ENCODE measurements around the gene TEX44. TPM values are rescaled to one million over a fixed set of nuclear protein-coding genes. Genes with fewer than 3 reads are reported as not detected.
"Not testable (repeated sequence)": the region's sequence is repeated elsewhere in the genome, so short reads cannot be mapped to it uniquely, and the experiment has no call there.

The TEX44 gene
- total RNA-seq, 1 experiment from 2014 or later: not detected

DNA sequence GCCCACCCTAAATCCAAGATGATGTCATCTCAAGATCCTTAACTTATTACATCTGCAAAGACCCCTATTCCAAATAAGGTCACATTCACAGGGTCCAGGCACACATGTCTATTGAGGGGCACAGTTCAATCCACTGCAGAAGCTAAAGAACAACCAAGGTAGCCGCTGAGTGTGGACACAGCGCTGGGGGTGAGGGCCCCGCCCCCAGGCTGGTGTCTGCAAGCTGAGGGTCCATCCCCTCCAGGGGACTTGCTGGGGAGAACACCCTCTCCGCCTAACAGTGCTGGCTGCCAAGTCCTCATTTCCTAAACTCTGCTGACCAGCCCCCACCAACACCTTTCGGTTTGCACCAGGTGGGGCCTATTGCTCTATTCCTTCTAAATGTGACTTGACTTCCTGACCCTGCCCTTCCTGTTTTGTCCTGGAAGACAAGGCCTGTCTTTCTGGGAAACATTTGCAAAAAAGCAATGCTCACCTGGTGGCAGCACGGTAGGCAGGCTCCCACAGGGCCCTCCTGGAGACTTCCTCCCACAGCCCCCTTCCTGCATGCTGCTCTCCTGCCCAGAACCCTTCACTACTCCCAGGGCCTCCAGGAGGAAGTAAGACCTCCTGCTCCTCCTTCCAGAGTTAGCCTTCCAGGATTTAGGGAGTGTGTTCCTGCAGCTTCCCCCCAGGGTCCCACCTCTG is 24.4 kb upstream of the TEX44 start:
- TF ChIP-seq SIN3A (IDR thresholded peaks at IDR 0.05; ENCODE audit: borderline replicate concordance, insufficient read depth, low read depth, low read length) (no peak), POLR2AphosphoS5 (IDR thresholded peaks at IDR 0.05; ENCODE audit: low read depth, low read length) (no peak), CTCF (IDR thresholded peaks at IDR 0.05) (no peak), REST (IDR thresholded peaks at IDR 0.05; ENCODE audit: insufficient read depth in 1 of 2, low read depth in 2 of 2, low read length in 1 of 2) (no peak), TCF7L2 (IDR thresholded peaks at IDR 0.05; ENCODE audit: low read depth, low read length) (no peak)
- intact Hi-C loops (cut with micrococcal nuclease; ENCODE audit: unreplicated experiment): no loop called here
- H3K27me3 ChIP-seq (ENCODE audit: control insufficient read depth, insufficient read depth, low read length): no peaks in the 10 kb centered on the region
- no peak for ATAC-seq
- no peaks in the 10 kb centered on the region for H3K4me1 ChIP-seq (ENCODE audit: control insufficient read depth, insufficient read depth, low read length)
- ChIA-PET POLR2A (no interaction called here), CTCF (interaction anchor here (1.9 kb wide), 1 partner anchor 33 kb away, joined by 8 read pairs; no protein-coding TSS in a partner anchor)
- in situ Hi-C loops (cut with HindIII; ENCODE audit: low pct_unique_long_range_greater_than_20kb, low sequenced_read_pairs): no loop called here
- no peak overlapping the region for H3K27ac ChIP-seq (ENCODE audit: low read length)
- no TSS peak for BruUV-seq (replicated peaks)
- DNase-seq (ENCODE audit: low read depth, low spot score): no peak
- H3K4me3 ChIP-seq (ENCODE audit: low read depth in 2 of 2, low read length in 2 of 2): no peak overlapping the region
- no peaks in the 10 kb centered on the region for H3K9me3 ChIP-seq (ENCODE audit: control insufficient read depth, insufficient read depth, low read depth, low read length)
- no peaks in the 10 kb centered on the region for H3K36me3 ChIP-seq (ENCODE audit: control insufficient read depth, insufficient read depth, low read length)

DNA sequence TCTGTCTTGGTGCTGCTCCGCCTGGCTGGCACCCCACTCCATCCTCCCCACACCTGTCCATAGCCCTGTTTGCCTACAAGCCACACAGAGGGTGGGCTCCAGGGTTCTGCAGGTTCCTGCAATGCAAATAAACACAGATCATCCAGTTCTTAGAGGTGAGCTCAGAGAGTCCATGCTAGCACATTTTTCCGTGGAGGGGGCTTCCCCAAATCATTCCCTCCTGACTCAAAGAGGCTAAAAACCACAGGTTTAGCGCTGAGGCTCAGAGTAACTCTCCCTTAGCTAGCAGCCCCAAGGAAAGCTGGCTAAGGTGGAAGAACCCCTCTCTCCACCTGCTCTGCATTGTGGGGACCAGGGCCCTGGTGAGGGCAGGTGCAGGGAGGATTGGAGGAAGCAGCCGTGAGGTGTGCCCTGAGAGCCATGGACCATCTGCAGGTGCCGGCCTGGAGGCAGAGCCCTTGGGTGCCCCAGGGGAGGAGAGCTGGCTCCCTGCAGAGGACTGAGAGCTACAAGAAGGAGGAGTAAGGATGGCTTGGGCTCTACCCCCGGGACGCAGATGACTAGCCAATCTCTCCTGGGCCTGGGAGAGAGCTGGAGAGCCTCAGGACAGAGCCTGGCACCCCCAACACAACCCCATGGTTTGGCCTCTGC is 23.8 kb upstream of the TEX44 start:
- no peaks in the 10 kb centered on the region for H3K36me3 ChIP-seq (ENCODE audit: control insufficient read depth, insufficient read depth, low read length)
- no peak overlapping the region for H3K4me3 ChIP-seq (ENCODE audit: low read depth in 2 of 2, low read length in 2 of 2)
- intact Hi-C loops (cut with micrococcal nuclease; ENCODE audit: unreplicated experiment): no loop called here
- H3K27me3 ChIP-seq (ENCODE audit: control insufficient read depth, insufficient read depth, low read length): no peaks in the 10 kb centered on the region
- H3K4me1 ChIP-seq (ENCODE audit: control insufficient read depth, insufficient read depth, low read length): no peaks in the 10 kb centered on the region
- no peak for TF ChIP-seq POLR2AphosphoS5 (IDR thresholded peaks at IDR 0.05; ENCODE audit: low read depth, low read length)
- TF ChIP-seq TCF7L2 (IDR thresholded peaks at IDR 0.05; ENCODE audit: low read depth, low read length): no peak
- TF ChIP-seq REST (IDR thresholded peaks at IDR 0.05; ENCODE audit: insufficient read depth in 1 of 2, low read depth in 2 of 2, low read length in 1 of 2): no peak
- no peak for TF ChIP-seq CTCF (IDR thresholded peaks at IDR 0.05)
- TF ChIP-seq SIN3A (IDR thresholded peaks at IDR 0.05; ENCODE audit: borderline replicate concordance, insufficient read depth, low read depth, low read length): no peak
- in situ Hi-C loops (cut with HindIII; ENCODE audit: low pct_unique_long_range_greater_than_20kb, low sequenced_read_pairs): no loop called here
- no peak for ATAC-seq
- no peak overlapping the region for H3K27ac ChIP-seq (ENCODE audit: low read length)
- ChIA-PET CTCF (interaction anchor here (0.6 to 1.9 kb wide), 2 partner anchors 32 to 182 kb away, joined by 7 to 8 read pairs; no protein-coding TSS in a partner anchor), POLR2A (interaction anchor here (0.5 to 0.6 kb wide), 2 partner anchors 34 to 53 kb away, joined by 7 to 15 read pairs; no protein-coding TSS in a partner anchor)
- no peak for DNase-seq (ENCODE audit: low read depth, low spot score)
- no TSS peak for BruUV-seq (replicated peaks)
- no peaks in the 10 kb centered on the region for H3K9me3 ChIP-seq (ENCODE audit: control insufficient read depth, insufficient read depth, low read depth, low read length)

GRCh38 chr2:231570915-231571314 is 21.7 kb upstream of the TEX44 start:
- H3K36me3 ChIP-seq (ENCODE audit: control insufficient read depth, insufficient read depth, low read length); intact Hi-C loops (cut with micrococcal nuclease; ENCODE audit: unreplicated experiment); H3K4me3 ChIP-seq (ENCODE audit: low read depth in 2 of 2, low read length in 2 of 2); H3K4me1 ChIP-seq (ENCODE audit: control insufficient read depth, insufficient read depth, low read length); H3K27me3 ChIP-seq (ENCODE audit: control insufficient read depth, insufficient read depth, low read length); CTCF ChIA-PET; in situ Hi-C loops (cut with HindIII; ENCODE audit: low pct_unique_long_range_greater_than_20kb, low sequenced_read_pairs); DNase-seq (ENCODE audit: low read depth, low spot score); H3K9me3 ChIP-seq (ENCODE audit: control insufficient read depth, insufficient read depth, low read depth, low read length); ATAC-seq; H3K27ac ChIP-seq (ENCODE audit: low read length); BruUV-seq (replicated peaks): not testable (repeated sequence)
- POLR2A ChIA-PET: interaction anchor here (0.6 kb wide), 2 partner anchors 20 to 404 kb away, joined by 4 to 7 read pairs; no protein-coding TSS in a partner anchor
